ENCODE data around the gene SH2B3. TPM values are rescaled to one million over a fixed set of nuclear protein-coding genes. Genes with fewer than 3 reads are reported as not detected.

Gene SH2B3
- total RNA-seq, 1 donor from 2014 or later: 11.3 TPM

GRCh38 chr12:111409403-111409779 is 3.7 kb downstream of the SH2B3 start:
- no peaks in the 10 kb centered on the region for H3K9me3 Mint-ChIP-seq
- no peaks in the 10 kb centered on the region for H3K36me3 Mint-ChIP-seq (ENCODE audit: low read depth)
- TF ChIP-seq CTCF (conservative IDR thresholded peaks at IDR 0.05): no peak
- H3K27me3 Mint-ChIP-seq (ENCODE audit: low read depth): peaks cover 3% of the 10 kb centered on the region
- DNase-seq (ENCODE audit: low read depth, low spot score): no peak
- H3K4me3 Mint-ChIP-seq: peak overlapping the region; percentile 71
- no peak overlapping the region for H3K27ac Mint-ChIP-seq (ENCODE audit: unreplicated experiment)
- peaks cover 55% of the 10 kb centered on the region for H3K4me1 Mint-ChIP-seq

GRCh38 chr12:111409780-111410430 is 4.2 kb downstream of the SH2B3 start:
- DNase-seq (ENCODE audit: low read depth, low spot score): peak; percentile 23
- Mint-ChIP-seq H3K4me3 (peak overlapping the region; percentile 69), H3K36me3 (ENCODE audit: low read depth) (no peaks in the 10 kb centered on the region), H3K27ac (ENCODE audit: unreplicated experiment) (peak overlapping the region; percentile 84), H3K9me3 (no peaks in the 10 kb centered on the region), H3K27me3 (ENCODE audit: low read depth) (no peaks in the 10 kb centered on the region), H3K4me1 (peaks cover 50% of the 10 kb centered on the region)
- no peak for TF ChIP-seq CTCF (conservative IDR thresholded peaks at IDR 0.05)

GRCh38 chr12:111410431-111411184 is 4.9 kb downstream of the SH2B3 start:
- peaks cover 50% of the 10 kb centered on the region for H3K4me1 Mint-ChIP-seq
- no peak for DNase-seq (ENCODE audit: low read depth, low spot score)
- H3K9me3 Mint-ChIP-seq: no peaks in the 10 kb centered on the region
- no peak for TF ChIP-seq CTCF (conservative IDR thresholded peaks at IDR 0.05)
- H3K36me3 Mint-ChIP-seq (ENCODE audit: low read depth): no peaks in the 10 kb centered on the region
- H3K27ac Mint-ChIP-seq (ENCODE audit: unreplicated experiment): peak overlapping the region; percentile 84
- H3K27me3 Mint-ChIP-seq (ENCODE audit: low read depth): no peaks in the 10 kb centered on the region
- H3K4me3 Mint-ChIP-seq: peak overlapping the region; percentile 69

- no peaks in the 10 kb centered on the region for H3K27me3 Mint-ChIP-seq (ENCODE audit: low read depth)
- no peaks in the 10 kb centered on the region for H3K36me3 Mint-ChIP-seq (ENCODE audit: low read depth)
- no peak for TF ChIP-seq CTCF (conservative IDR thresholded peaks at IDR 0.05)
- H3K4me1 Mint-ChIP-seq: peaks cover 50% of the 10 kb centered on the region
- no peak overlapping the region for H3K4me3 Mint-ChIP-seq
- H3K27ac Mint-ChIP-seq (ENCODE audit: unreplicated experiment): no peak overlapping the region
- H3K9me3 Mint-ChIP-seq: no peaks in the 10 kb centered on the region
- DNase-seq (ENCODE audit: low read depth, low spot score): no peak
Measured at GRCh38 chr12:111411185-111411764, 5.6 kb downstream of the SH2B3 start.

GRCh38 chr12:111412007-111412829 is 6.5 kb downstream of the SH2B3 start:
- peak; percentile 22 for DNase-seq (ENCODE audit: low read depth, low spot score)
- peak overlapping the region; percentile 81 for H3K4me3 Mint-ChIP-seq
- peak overlapping the region; percentile 96 for H3K27ac Mint-ChIP-seq (ENCODE audit: unreplicated experiment)
- H3K4me1 Mint-ChIP-seq: peaks cover 45% of the 10 kb centered on the region
- no peaks in the 10 kb centered on the region for H3K9me3 Mint-ChIP-seq
- peaks cover 2% of the 10 kb centered on the region for H3K36me3 Mint-ChIP-seq (ENCODE audit: low read depth)
- H3K27me3 Mint-ChIP-seq (ENCODE audit: low read depth): no peaks in the 10 kb centered on the region
- no peak for TF ChIP-seq CTCF (conservative IDR thresholded peaks at IDR 0.05)
